Mesenteric fat pad (tissue), 1 donor: ENCODE data around the gene NEO1. TPM values are rescaled to one million over a fixed set of nuclear protein-coding genes. Genes with fewer than 3 reads are reported as not detected.

Experiments
- DNase-seq: peaks from one replicate; pipeline ENCODE4 v3.0.0-alpha.2; 2020; ENCODE audit warnings: low spot score
- long read RNA-seq: library from polyadenylated mRNA; unstranded; transcript quantifications from one replicate; pipeline ENCODE4 v2.0.0, GENCODE V29; 2020
- total RNA-seq: library from RNA; stranded (reverse); fragmentation: NEBNext Ultra II Directional; extraction: Animal tissue kit (Norgen Biotek cat#: 25700); gene quantifications from one replicate; pipeline ENCODE4 v1.2.1, GENCODE V29; 2021
- donor health status: DM: yes; HTN: yes; CAD: no.

NEO1 gene
- 12.7 TPM for total RNA-seq
- long read RNA-seq, partial matches to known transcripts: 4 of 5 reads
- long read RNA-seq, other reads (novel, unspliced or antisense): 1 of 5 reads

GRCh38 chr15:73051807-73052652 is at the start of gene NEO1:
Gene NEO1, plus strand, starts transcription at chr15:73052463. Its CDS starts 213 bp downstream, at chr15:73052676.
- DNase-seq: peak; percentile 92

- no peak for DNase-seq
Observed at GRCh38 chr15:73004462-73004861, 47.8 kb upstream of the NEO1 start.

GRCh38 chr15:73005032-73005431 is 47.2 kb upstream of the NEO1 start:
- DNase-seq: no peak

- no peak for DNase-seq
Observed at GRCh38 chr15:73005446-73005845, 46.8 kb upstream of the NEO1 start.

- no peak for DNase-seq
Observed at GRCh38 chr15:73006523-73006922, 45.7 kb upstream of the NEO1 start.

- DNase-seq: no peak
Observed at GRCh38 chr15:73009066-73010056, 42.9 kb upstream of the NEO1 start.

- DNase-seq: no peak
Observed at GRCh38 chr15:73010154-73011152, 41.8 kb upstream of the NEO1 start.

- DNase-seq: no peak
Observed at GRCh38 chr15:73014904-73015303, 37.4 kb upstream of the NEO1 start.

GRCh38 chr15:73015493-73015892 is 36.8 kb upstream of the NEO1 start:
- DNase-seq: no peak

- no peak for DNase-seq
Observed at GRCh38 chr15:73017987-73018386, 34.3 kb upstream of the NEO1 start.

- DNase-seq: no peak
Observed at GRCh38 chr15:73019154-73019553, 33.1 kb upstream of the NEO1 start.

- DNase-seq: no peak
Observed at GRCh38 chr15:73019601-73020146, 32.6 kb upstream of the NEO1 start.

GRCh38 chr15:73021139-73021621 is 31.1 kb upstream of the NEO1 start:
- no peak for DNase-seq

- no peak for DNase-seq
Observed at GRCh38 chr15:73022161-73022560, 30.1 kb upstream of the NEO1 start.

GRCh38 chr15:73023071-73023470 is 29.2 kb upstream of the NEO1 start:
- no peak for DNase-seq

GRCh38 chr15:73024168-73024567 is 28.1 kb upstream of the NEO1 start:
- DNase-seq: no peak

- no peak for DNase-seq
Observed at GRCh38 chr15:73026511-73027054, 25.7 kb upstream of the NEO1 start.

GRCh38 chr15:73028031-73028430 is 24.2 kb upstream of the NEO1 start:
- DNase-seq: no peak

GRCh38 chr15:73028831-73029451 is 23.3 kb upstream of the NEO1 start:
- no peak for DNase-seq
